ENCODE results near the gene POLG2. TPM values are rescaled to one million over a fixed set of nuclear protein-coding genes. Genes with fewer than 3 reads are reported as not detected.

The POLG2 gene
- total and polyA plus RNA-seq, 7 donors, result 4.1 to 12.2 (median 6.6) TPM

DNA sequence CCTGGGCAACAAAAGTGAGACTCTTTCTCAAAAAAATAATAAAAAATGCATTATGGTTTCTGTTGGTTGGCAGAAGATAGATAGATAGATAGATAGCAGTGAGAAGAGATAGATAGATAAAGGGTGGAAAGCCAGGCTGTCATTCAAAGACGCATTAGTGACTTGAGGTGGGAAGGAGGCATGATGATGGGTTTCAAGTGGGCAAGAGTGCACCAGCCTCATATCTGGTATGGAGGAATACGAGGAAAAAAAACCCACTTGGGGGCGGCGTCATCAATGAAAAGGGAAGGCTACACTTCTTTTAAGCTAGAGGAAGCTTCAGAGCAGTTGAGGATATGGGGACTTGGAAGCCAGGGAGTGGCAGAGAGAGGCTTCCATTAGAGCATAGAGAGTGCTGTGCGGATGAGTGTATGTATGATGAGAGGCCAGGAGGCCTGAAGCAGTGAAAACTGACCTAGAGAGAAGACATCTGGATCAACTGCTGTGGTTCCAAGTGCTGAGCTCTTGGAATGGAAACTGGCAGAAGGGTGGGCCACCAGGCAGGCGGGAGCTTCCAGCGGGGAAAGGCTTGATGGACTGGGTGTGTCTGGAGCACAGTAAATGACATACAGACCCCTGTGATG lies 41.8 kb upstream of the POLG2 start:
- Histone ChIP-seq H3K9me3 (no peaks in the 10 kb centered on the region), H3K27me3 (ENCODE audit: insufficient read depth in 3 of 3, low read length in 2 of 3) (no peaks in the 10 kb centered on the region), H3K4me1 (no peaks in the 10 kb centered on the region), H3K27ac (no peak overlapping the region), H3K4me3 (no peak overlapping the region), H3K36me3 (ENCODE audit: insufficient read depth in 1 of 2, low read depth in 1 of 2) (peaks cover 13 to 97% of the 10 kb centered on the region in 2 donors)
- DNase-seq (no peak), ATAC-seq (no peak)
- intact Hi-C loops (cut with DNase I), result loop anchor here in 1 of 2 donors (10.0 kb wide), 1 partner anchor 116 kb away; no protein-coding TSS in a partner anchor
- 82 to 87% (median 85%) methylated on average over 7 of the region's 7 CpGs for WGBS, 3 donors
- TF ChIP-seq, protein P1, sequence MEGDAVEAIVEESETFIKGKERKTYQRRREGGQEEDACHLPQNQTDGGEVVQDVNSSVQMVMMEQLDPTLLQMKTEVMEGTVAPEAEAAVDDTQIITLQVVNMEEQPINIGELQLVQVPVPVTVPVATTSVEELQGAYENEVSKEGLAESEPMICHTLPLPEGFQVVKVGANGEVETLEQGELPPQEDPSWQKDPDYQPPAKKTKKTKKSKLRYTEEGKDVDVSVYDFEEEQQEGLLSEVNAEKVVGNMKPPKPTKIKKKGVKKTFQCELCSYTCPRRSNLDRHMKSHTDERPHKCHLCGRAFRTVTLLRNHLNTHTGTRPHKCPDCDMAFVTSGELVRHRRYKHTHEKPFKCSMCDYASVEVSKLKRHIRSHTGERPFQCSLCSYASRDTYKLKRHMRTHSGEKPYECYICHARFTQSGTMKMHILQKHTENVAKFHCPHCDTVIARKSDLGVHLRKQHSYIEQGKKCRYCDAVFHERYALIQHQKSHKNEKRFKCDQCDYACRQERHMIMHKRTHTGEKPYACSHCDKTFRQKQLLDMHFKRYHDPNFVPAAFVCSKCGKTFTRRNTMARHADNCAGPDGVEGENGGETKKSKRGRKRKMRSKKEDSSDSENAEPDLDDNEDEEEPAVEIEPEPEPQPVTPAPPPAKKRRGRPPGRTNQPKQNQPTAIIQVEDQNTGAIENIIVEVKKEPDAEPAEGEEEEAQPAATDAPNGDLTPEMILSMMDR (IDR thresholded peaks at IDR 0.05), result no peak

DNA sequence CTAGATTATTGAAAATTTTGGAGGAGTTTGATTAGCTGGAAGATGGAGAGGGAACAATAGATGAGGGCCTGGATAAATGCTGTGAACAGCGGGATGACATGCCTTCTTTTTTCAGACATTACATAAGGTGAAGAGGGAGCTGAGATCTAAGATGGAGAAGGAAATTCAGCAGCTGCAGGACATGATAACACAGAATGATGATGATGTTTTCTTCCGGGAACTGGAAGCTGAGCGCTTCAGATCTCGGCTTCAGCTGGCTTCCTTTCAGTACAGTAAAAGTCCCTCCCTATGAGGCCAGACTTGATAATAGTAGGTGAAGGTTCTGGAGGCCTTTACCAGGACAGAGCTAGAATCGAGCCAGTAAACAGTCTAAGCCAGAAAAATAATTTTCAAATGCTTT lies 40.6 kb upstream of the POLG2 start:
- intact Hi-C loops (cut with DNase I), result loop anchor here in 1 of 2 donors (10.0 kb wide), 1 partner anchor 117 kb away; no protein-coding TSS in a partner anchor
- TF ChIP-seq, protein P1 (IDR thresholded peaks at IDR 0.05), result no peak
- DNase-seq (no peak), ATAC-seq (no peak)
- peaks cover 15 to 97% of the 10 kb centered on the region in 2 donors for H3K36me3 ChIP-seq (ENCODE audit: insufficient read depth in 1 of 2, low read depth in 1 of 2)
- no peak overlapping the region for H3K27ac ChIP-seq
- no peaks in the 10 kb centered on the region for H3K9me3 ChIP-seq
- no peak overlapping the region for H3K4me3 ChIP-seq
- no peaks in the 10 kb centered on the region for H3K4me1 ChIP-seq
- 62 to 75% (median 74%) methylated on average over 5 of the region's 5 CpGs for WGBS, 3 donors
- no peaks in the 10 kb centered on the region for H3K27me3 ChIP-seq (ENCODE audit: insufficient read depth in 3 of 3, low read length in 2 of 3)

DNA sequence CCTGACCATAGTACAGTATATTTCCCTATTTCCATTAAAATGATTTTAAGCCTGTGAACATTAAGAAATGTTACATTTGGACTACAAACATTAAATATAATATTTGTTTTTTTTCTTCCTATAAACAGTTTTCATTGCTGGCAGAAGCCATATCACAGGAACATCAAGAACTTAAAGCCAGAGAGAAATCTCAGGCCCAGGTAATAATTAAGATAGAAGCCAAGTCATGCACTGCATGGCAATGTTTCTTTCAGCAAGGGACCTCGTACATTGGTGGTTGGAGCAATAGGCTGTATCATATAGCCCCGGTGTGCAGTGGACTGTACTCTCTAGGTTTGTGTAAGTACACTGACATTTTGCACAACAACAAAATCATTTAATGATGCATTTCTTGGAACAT lies 40.1 kb upstream of the POLG2 start:
- ATAC-seq, result no peak

DNA sequence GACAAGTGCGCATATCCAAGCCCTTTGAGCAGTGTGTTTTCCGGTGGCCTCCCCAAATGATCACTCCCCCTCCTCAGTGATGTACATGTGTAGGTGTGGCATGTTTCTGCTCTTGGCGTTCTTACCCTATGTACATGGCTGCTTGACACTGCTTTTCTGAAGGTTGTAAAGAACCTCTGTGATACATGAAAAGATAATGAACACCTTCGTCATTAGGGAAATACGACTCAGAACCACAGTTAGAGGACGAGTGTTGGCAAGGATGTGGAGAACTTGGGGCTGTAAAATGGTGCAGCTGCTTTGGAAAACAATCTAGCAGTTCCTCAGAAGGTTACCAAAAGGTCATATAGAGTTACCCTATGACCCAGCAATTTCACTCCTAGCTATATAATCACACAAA lies 38.5 kb upstream of the POLG2 start:
- H3K4me1 ChIP-seq, result no peaks in the 10 kb centered on the region
- ATAC-seq (no peak), DNase-seq (no peak)
- intact Hi-C loops (cut with DNase I), result loop anchor here in 1 of 2 donors (10.0 kb wide), 1 partner anchor 119 kb away; no protein-coding TSS in a partner anchor
- TF ChIP-seq, protein P1 (IDR thresholded peaks at IDR 0.05), result no peak
- no peaks in the 10 kb centered on the region for H3K27me3 ChIP-seq (ENCODE audit: insufficient read depth in 3 of 3, low read length in 2 of 3)
- H3K9me3 ChIP-seq, result no peaks in the 10 kb centered on the region
- no peak overlapping the region for H3K4me3 ChIP-seq
- no peak overlapping the region for H3K27ac ChIP-seq
- peaks cover 24 to 98% of the 10 kb centered on the region in 2 donors for H3K36me3 ChIP-seq (ENCODE audit: insufficient read depth in 1 of 2, low read depth in 1 of 2)
- 62 to 69% (median 63%) methylated on average over 6 of the region's 6 CpGs for WGBS, 3 donors

More for the DNA sequence above, 40.1 kb upstream of the POLG2 start:
- WGBS, 3 donors, result 73 to 83% (median 77%) methylated on average over 2 of the region's 2 CpGs
- Histone ChIP-seq H3K4me3 (no peak overlapping the region), H3K27ac (no peak overlapping the region), H3K9me3 (no peaks in the 10 kb centered on the region), H3K4me1 (no peaks in the 10 kb centered on the region), H3K27me3 (ENCODE audit: insufficient read depth in 3 of 3, low read length in 2 of 3) (no peaks in the 10 kb centered on the region), H3K36me3 (ENCODE audit: insufficient read depth in 1 of 2, low read depth in 1 of 2) (peaks cover 20 to 97% of the 10 kb centered on the region in 2 donors)
- DNase-seq, result no peak
- intact Hi-C loops (cut with DNase I), result loop anchor here in 1 of 2 donors (10.0 kb wide), 1 partner anchor 118 kb away; no protein-coding TSS in a partner anchor
- TF ChIP-seq, protein P1 (IDR thresholded peaks at IDR 0.05), result no peak
